Neural cell (in vitro differentiated cells): ENCODE data around the gene DKK1. TPM values are rescaled to one million over a fixed set of nuclear protein-coding genes. Genes with fewer than 3 reads are reported as not detected.

Experiments
- H2AFZ ChIP-seq: fragments of 200-600, 300-800 bp; sonication (generic), shearing (Covaris generic); 2 replicates; pipeline ENCODE4 v1.6.0; 2014; ENCODE audit warnings: low read depth, mild to moderate bottlenecking, antibody characterized with exemption, low read length, moderate library complexity
- H3F3A ChIP-seq: fragments of 200-600 bp; shearing (Covaris generic); 2 replicates; pipeline ENCODE4 v1.6.1; 2016; ENCODE audit warnings: mild to moderate bottlenecking, moderate library complexity, mixed read lengths, antibody characterized with exemption, low read length; ENCODE audit not compliant: insufficient read depth, poor library complexity, severe bottlenecking
- H3K27ac ChIP-seq: fragments of 200-600, 300-800 bp; sonication (generic), shearing (Covaris generic); 2 replicates; pipeline ENCODE4 v1.5.1; 2014; ENCODE audit warnings: mild to moderate bottlenecking, low read length, moderate library complexity
- H3K27me3 ChIP-seq: fragments of 300-800, 200-600 bp; sonication (generic), shearing (Covaris generic); 2 replicates; pipeline ENCODE4 v1.6.0; 2014; ENCODE audit warnings: mild to moderate bottlenecking, low read depth, low read length, moderate library complexity; ENCODE audit not compliant: insufficient read depth
- H3K36me3 ChIP-seq: fragments of 300-800, 200-600 bp; sonication (generic), shearing (Covaris generic); 2 replicates; pipeline ENCODE4 v1.5.1; 2014; ENCODE audit warnings: mild to moderate bottlenecking, antibody characterized with exemption, low read length, moderate library complexity; ENCODE audit not compliant: insufficient read depth
- H3K4me2 ChIP-seq: fragments of 300-800, 200-600 bp; sonication (generic), shearing (Covaris generic); 2 replicates; pipeline ENCODE4 v1.6.0; 2014; ENCODE audit warnings: mild to moderate bottlenecking, low read length
- H3K4me3 ChIP-seq: fragments of 300-800, 200-600 bp; sonication (generic), shearing (Covaris generic); 2 replicates; pipeline ENCODE4 v1.5.1; 2014; ENCODE audit warnings: mild to moderate bottlenecking, low read length, moderate library complexity
- H3K79me2 ChIP-seq: fragments of 200-600 bp; shearing (Covaris generic); replicated peaks from 2 replicates; pipeline ENCODE4 v1.6.0; 2014; ENCODE audit warnings: mild to moderate bottlenecking, low read length, moderate library complexity; ENCODE audit not compliant: insufficient read depth
- H3K9ac ChIP-seq: fragments of 300-800, 200-600 bp; sonication (generic), shearing (Covaris generic); 2 replicates; pipeline ENCODE4 v1.6.1; 2016; ENCODE audit warnings: mild to moderate bottlenecking, low read length, mixed read lengths
- H3K9me2 ChIP-seq: fragments of 200-600 bp; shearing (Covaris generic); 2 replicates; pipeline ENCODE4 v1.6.1; 2016; ENCODE audit warnings: mild to moderate bottlenecking, low read length, mixed read lengths; ENCODE audit not compliant: insufficient read depth
- H3K9me3 ChIP-seq: fragments of 200-600, 300-800 bp; sonication (generic), shearing (Covaris generic); 2 replicates; pipeline ENCODE4 v1.6.1; 2016; ENCODE audit warnings: mild to moderate bottlenecking, mixed run types, low read length, moderate library complexity, mixed read lengths
- H4K20me1 ChIP-seq: fragments of 200-600 bp; shearing (Covaris generic); 2 replicates; pipeline ENCODE4 v1.6.1; 2016; ENCODE audit warnings: mild to moderate bottlenecking, mixed run types; ENCODE audit not compliant: insufficient read depth
- CTCF ChIP-seq: fragments of 450-650 bp; IDR thresholded peaks from 2 replicates; pipeline ENCODE4 v1.5.1; 2014; ENCODE audit warnings: antibody characterized with exemption, mild to moderate bottlenecking, moderate library complexity; ENCODE audit not compliant: poor library complexity, severe bottlenecking
- EP300 ChIP-seq: fragments of 450-650 bp; conservative IDR thresholded peaks from 2 replicates; pipeline ENCODE4 v1.6.1; 2014; ENCODE audit warnings: antibody characterized with exemption, mild to moderate bottlenecking, moderate library complexity; ENCODE audit not compliant: poor library complexity, severe bottlenecking
- EZH2 ChIP-seq: fragments of 200-600, 300-800 bp; shearing (Covaris generic), sonication (generic); IDR thresholded peaks from 2 replicates; pipeline ENCODE4 v1.6.1; 2014; ENCODE audit warnings: antibody characterized with exemption, low read length, borderline replicate concordance, mild to moderate bottlenecking; ENCODE audit not compliant: insufficient read depth, poor library complexity, severe bottlenecking
- MXI1 ChIP-seq: fragments of 450-650 bp; conservative IDR thresholded peaks from 2 replicates; pipeline ENCODE4 v1.6.1; 2014; ENCODE audit warnings: antibody characterized with exemption, mild to moderate bottlenecking; ENCODE audit not compliant: poor library complexity, severe bottlenecking
- POLR2AphosphoS5 ChIP-seq: IDR thresholded peaks from 2 replicates; pipeline ENCODE4 v1.6.1; 2012
- RAD21 ChIP-seq: fragments of 450-650 bp; conservative IDR thresholded peaks from 2 replicates; pipeline ENCODE4 v1.6.1; 2014; ENCODE audit warnings: antibody characterized with exemption, mild to moderate bottlenecking, moderate library complexity
- REST ChIP-seq: IDR thresholded peaks from 2 replicates; pipeline ENCODE4 v1.6.1; 2012; ENCODE audit warnings: borderline replicate concordance
- SMC3 ChIP-seq: fragments of 450-650 bp; conservative IDR thresholded peaks from 2 replicates; pipeline ENCODE4 v1.6.1; 2014; ENCODE audit warnings: antibody characterized with exemption, mild to moderate bottlenecking, moderate library complexity; ENCODE audit not compliant: poor library complexity
- TAF1 ChIP-seq: IDR thresholded peaks from 2 replicates; pipeline ENCODE4 v1.6.1; 2012; ENCODE audit warnings: low read depth
- polyA plus RNA-seq: library from polyadenylated mRNA; depleted of rRNA; stranded (reverse); fragments of >200 nt; gene quantifications from 2 replicates; pipeline ENCODE4 v1.2.3, GENCODE V29; 2014

The DKK1 gene
- polyA plus RNA-seq, 1 donor from 2014 or later = 0.12 TPM

- Histone ChIP-seq H3K79me2 (no peaks in the 10 kb centered on the region), H4K20me1 (no peaks in the 10 kb centered on the region), H3K4me2 (no peak overlapping the region), H3K4me3 (peak overlapping the region; percentile 67), H3K9ac (no peak overlapping the region), H3K36me3 (no peaks in the 10 kb centered on the region), H3K27ac (no peak overlapping the region), H3K9me3 (no peaks in the 10 kb centered on the region), H3F3A (no peaks in the 10 kb centered on the region), H2AFZ (no peak overlapping the region), H3K9me2 (no peaks in the 10 kb centered on the region), H3K27me3 (peaks cover 71% of the 10 kb centered on the region)
- TF ChIP-seq POLR2AphosphoS5 (no peak), EP300 (no peak), TAF1 (no peak), EZH2 (no peak), RAD21 (no peak), MXI1 (no peak), SMC3 (no peak), REST (no peak), CTCF (no peak)
Measured at GRCh38 chr10:52314822-52315552, 906 bp downstream of the DKK1 start.

- Histone ChIP-seq H3K9me3 (no peaks in the 10 kb centered on the region), H3K79me2 (no peaks in the 10 kb centered on the region), H3K9ac (no peak overlapping the region), H2AFZ (no peak overlapping the region), H3K27ac (no peak overlapping the region), H3K9me2 (no peaks in the 10 kb centered on the region), H4K20me1 (no peaks in the 10 kb centered on the region), H3F3A (no peaks in the 10 kb centered on the region), H3K36me3 (no peaks in the 10 kb centered on the region), H3K27me3 (peaks cover 60% of the 10 kb centered on the region), H3K4me3 (no peak overlapping the region), H3K4me2 (no peak overlapping the region)
- TF ChIP-seq CTCF (no peak), MXI1 (no peak), RAD21 (no peak), SMC3 (no peak), POLR2AphosphoS5 (no peak), EZH2 (no peak), REST (no peak), EP300 (no peak), TAF1 (no peak)
Measured at GRCh38 chr10:52316001-52316400, 1.9 kb downstream of the DKK1 start.
